Natural killer cell (primary cell): ENCODE measurements around the gene ATP5F1D. TPM values are rescaled to one million over a fixed set of nuclear protein-coding genes. Genes with fewer than 3 reads are reported as not detected.

Experiments
- ATAC-seq, 3 donors: fragments of 150-1000 bp in 2 of 3; fragments of 200-7000 bp in 1 of 3; cut with Tn5 transposase; 1 replicate in 1 of 3; 2 replicates in 2 of 3; pipeline ENCODE4 v1.10.0; 2021; ENCODE audit warnings: mild to moderate bottlenecking in 2 of 3, moderate library complexity in 2 of 3
- DNase-seq, 2 donors: peaks; one replicate each; pipeline versions ENCODE4 v3.0.0 to v3.0.0-alpha.2; 2013 to 2021; ENCODE audit warnings: mixed read lengths in 1 of 2
- H3K27ac ChIP-seq: one replicate; pipeline ENCODE4 v1.5.1; 2013; ENCODE audit warnings: mild to moderate bottlenecking, low read length
- H3K27me3 ChIP-seq: one replicate; pipeline ENCODE4 v1.6.1; 2013; ENCODE audit warnings: low read length; ENCODE audit not compliant: control insufficient read depth, insufficient read depth
- H3K36me3 ChIP-seq: one replicate; pipeline ENCODE4 v1.6.1; 2013; ENCODE audit warnings: low read length; ENCODE audit not compliant: control insufficient read depth, insufficient read depth
- H3K4me1 ChIP-seq: one replicate; pipeline ENCODE4 v1.6.1; 2013; ENCODE audit warnings: low read length; ENCODE audit not compliant: control insufficient read depth, insufficient read depth
- H3K4me3 ChIP-seq: one replicate; pipeline ENCODE4 v1.5.1; 2013; ENCODE audit warnings: low read length
- H3K9me3 ChIP-seq: one replicate; pipeline ENCODE4 v1.6.1; 2013; ENCODE audit warnings: low read length; ENCODE audit not compliant: control insufficient read depth, insufficient read depth
- H3K27ac Mint-ChIP-seq, 2 donors: one replicate each; pipeline ENCODE4 v1.8.0; 2022; ENCODE audit warnings: mild to moderate bottlenecking in 2 of 2, mixed read lengths in 2 of 2, moderate library complexity in 1 of 2
- H3K27me3 Mint-ChIP-seq, 2 donors: one replicate each; pipeline ENCODE4 v1.8.0; 2022; ENCODE audit warnings: low read depth in 2 of 2, mixed read lengths in 2 of 2
- H3K36me3 Mint-ChIP-seq: one replicate; pipeline ENCODE4 v1.8.0; 2022; ENCODE audit warnings: mixed read lengths
- H3K4me1 Mint-ChIP-seq, 2 donors: one replicate each; pipeline ENCODE4 v1.8.0; 2022; ENCODE audit warnings: mixed read lengths in 2 of 2
- H3K4me3 Mint-ChIP-seq: one replicate; pipeline ENCODE4 v1.8.0; 2022; ENCODE audit warnings: mild to moderate bottlenecking, moderate library complexity, mixed read lengths
- H3K9me3 Mint-ChIP-seq, 2 donors: one replicate each; pipeline ENCODE4 v1.8.0; 2022; ENCODE audit warnings: mixed read lengths in 2 of 2
- WGBS: methylation state at CpG from one replicate; pipeline ENCODE4 v1.1.7; 2013; ENCODE audit warnings: missing lambda C conversion rate; ENCODE audit not compliant: insufficient coverage; 5-methylcytosine and 5-hydroxymethylcytosine counted together
- intact Hi-C: fragments of 100-400 bp; cut with micrococcal nuclease; formaldehyde crosslinking; loops from one replicate; pipeline ENCODE4 v1.14.2; 2022
- total RNA-seq, 4 donors: library from RNA; stranded (reverse); fragments of 120-200 nt in 1 of 4; gene quantifications; one replicate each; pipeline versions ENCODE4 v1.2.3 to v1.2.4, GENCODE V29; 2013 to 2022
- TF ChIP-seq, protein P1 (sequence below): fragments of 200-600 bp; IDR thresholded peaks from one replicate; pipeline ENCODE4 v1.8.0; 2022; ENCODE audit warnings: antibody characterized with exemption

Gene ATP5F1D
- total RNA-seq, 3 donors from 2014 or later (not counting 1 experiment from before 2014, with no cell fraction given): 88.6 to 119 (median 104) TPM

DNA sequence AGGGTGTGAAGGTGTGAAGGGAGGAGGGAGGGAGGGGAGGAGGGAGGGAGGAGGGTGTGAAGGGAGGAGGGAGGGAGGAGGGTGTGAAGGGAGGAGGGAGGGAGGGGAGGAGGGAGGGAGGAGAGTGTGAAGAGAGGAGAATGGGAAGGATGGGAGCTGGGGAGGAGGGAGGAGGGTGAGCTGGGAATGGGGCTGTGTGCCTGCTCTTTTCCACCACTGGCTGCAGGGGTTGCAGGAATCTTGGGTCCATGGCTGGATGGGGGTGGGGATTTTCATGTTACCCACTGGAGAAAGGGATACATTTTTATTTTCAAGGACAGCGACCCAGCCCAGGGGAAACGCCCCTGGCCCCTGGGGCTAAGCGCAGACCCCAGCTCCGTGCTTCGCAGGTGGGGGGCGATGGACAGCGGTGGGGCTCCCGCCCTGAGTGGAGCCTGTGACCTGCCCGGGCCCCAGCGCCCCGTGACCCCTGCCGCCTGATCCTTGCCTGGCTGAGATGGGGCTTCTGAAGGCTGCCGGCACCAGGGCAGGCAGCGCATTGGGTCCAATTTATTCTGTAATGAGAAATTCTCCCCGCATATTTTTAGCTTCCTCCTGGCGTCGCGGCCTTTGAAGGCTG is 41.1 kb downstream of the ATP5F1D start:
- peaks cover 6% of the 10 kb centered on the region for H3K36me3 ChIP-seq
- ATAC-seq (no peak), DNase-seq (no peak)
- Mint-ChIP-seq H3K4me1 (peaks cover 8 to 26% of the 10 kb centered on the region in 2 donors), H3K9me3 (no peaks in the 10 kb centered on the region), H3K27me3 (peaks cover 12 to 22% of the 10 kb centered on the region in 2 donors), H3K27ac (no peak overlapping the region), H3K36me3 (no peaks in the 10 kb centered on the region), H3K4me3 (no peak overlapping the region)
- H3K4me3 ChIP-seq: no peak overlapping the region
- WGBS: 85% methylated on average over 18 of the region's 18 CpGs
- H3K27me3 ChIP-seq: peaks cover 16% of the 10 kb centered on the region
- no peak overlapping the region for H3K27ac ChIP-seq
- H3K4me1 ChIP-seq: peaks cover 12% of the 10 kb centered on the region
- TF ChIP-seq, protein P1, sequence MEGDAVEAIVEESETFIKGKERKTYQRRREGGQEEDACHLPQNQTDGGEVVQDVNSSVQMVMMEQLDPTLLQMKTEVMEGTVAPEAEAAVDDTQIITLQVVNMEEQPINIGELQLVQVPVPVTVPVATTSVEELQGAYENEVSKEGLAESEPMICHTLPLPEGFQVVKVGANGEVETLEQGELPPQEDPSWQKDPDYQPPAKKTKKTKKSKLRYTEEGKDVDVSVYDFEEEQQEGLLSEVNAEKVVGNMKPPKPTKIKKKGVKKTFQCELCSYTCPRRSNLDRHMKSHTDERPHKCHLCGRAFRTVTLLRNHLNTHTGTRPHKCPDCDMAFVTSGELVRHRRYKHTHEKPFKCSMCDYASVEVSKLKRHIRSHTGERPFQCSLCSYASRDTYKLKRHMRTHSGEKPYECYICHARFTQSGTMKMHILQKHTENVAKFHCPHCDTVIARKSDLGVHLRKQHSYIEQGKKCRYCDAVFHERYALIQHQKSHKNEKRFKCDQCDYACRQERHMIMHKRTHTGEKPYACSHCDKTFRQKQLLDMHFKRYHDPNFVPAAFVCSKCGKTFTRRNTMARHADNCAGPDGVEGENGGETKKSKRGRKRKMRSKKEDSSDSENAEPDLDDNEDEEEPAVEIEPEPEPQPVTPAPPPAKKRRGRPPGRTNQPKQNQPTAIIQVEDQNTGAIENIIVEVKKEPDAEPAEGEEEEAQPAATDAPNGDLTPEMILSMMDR: no peak
- no peaks in the 10 kb centered on the region for H3K9me3 ChIP-seq
- intact Hi-C loops: no loop called here

DNA sequence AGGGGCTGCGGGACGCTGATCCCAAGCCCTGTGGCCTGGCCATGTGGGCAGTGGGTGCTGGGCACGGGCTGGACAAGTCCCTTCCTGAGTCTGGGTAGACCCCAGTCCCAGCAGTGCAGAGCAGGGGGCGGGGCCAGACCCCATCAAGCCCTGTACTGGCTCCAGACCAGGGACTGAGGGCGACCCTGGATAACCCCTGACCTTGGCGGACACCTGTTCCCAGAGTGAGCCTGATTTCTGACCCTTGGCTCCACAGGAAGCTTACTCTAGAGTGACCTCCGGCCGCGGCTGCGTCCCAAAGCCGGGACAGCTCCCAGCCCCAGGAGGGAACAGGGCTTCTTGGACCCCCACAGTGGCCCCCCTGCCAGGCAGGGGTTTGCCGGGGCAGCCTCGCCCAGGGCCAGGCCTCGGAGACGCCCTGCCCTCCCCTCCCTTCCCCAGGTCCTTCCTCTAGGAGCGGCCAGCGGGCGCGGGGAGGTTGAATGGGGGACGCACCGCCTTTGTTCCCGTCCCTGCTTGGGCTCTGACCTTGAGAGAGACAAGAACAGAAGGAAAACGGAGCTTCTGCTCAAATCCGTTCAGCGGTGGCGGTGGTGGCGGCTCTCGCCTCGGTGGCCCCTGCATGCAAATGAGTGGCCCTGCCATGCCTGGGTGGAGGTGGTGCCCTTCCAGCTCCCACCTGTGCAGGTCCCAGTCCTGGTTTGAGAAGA is 41.8 kb downstream of the ATP5F1D start:
- peaks cover 20% of the 10 kb centered on the region for H3K27me3 ChIP-seq
- ATAC-seq (no peak), DNase-seq (no peak)
- no peaks in the 10 kb centered on the region for H3K36me3 Mint-ChIP-seq
- intact Hi-C loops: no loop called here
- no peak overlapping the region for H3K27ac Mint-ChIP-seq
- WGBS: 86% methylated on average over 28 of the region's 29 CpGs
- peaks cover 8 to 26% of the 10 kb centered on the region in 2 donors for H3K4me1 Mint-ChIP-seq
- H3K27ac ChIP-seq: no peak overlapping the region
- no peaks in the 10 kb centered on the region for H3K9me3 Mint-ChIP-seq
- H3K27me3 Mint-ChIP-seq: peaks cover 12 to 22% of the 10 kb centered on the region in 2 donors
- peaks cover 6% of the 10 kb centered on the region for H3K36me3 ChIP-seq
- no peak overlapping the region for H3K4me3 ChIP-seq
- no peaks in the 10 kb centered on the region for H3K9me3 ChIP-seq
- H3K4me3 Mint-ChIP-seq: no peak overlapping the region
- TF ChIP-seq, protein P1: no peak
- peaks cover 17% of the 10 kb centered on the region for H3K4me1 ChIP-seq

DNA sequence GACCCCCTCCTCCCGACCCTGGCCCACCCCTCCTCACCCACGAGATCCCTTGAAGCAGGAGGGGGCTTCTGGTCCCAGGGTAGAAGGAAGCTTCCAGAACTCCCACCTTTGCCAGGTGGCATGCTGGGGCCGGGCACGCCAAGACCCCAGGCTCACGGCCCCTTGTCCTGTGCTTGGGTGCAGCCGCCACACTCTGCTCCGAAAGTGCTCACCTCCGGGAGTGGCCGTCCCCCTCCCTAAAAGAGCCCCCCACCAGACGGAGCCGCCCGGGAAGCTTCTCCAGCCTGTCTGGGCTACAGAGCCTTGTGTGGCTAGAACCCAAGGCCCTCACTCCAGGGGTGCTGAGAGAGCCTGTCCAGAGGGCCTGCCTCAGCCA is 42.4 kb downstream of the ATP5F1D start:
- no peaks in the 10 kb centered on the region for H3K9me3 ChIP-seq
- peaks cover 22% of the 10 kb centered on the region for H3K27me3 ChIP-seq
- DNase-seq: no peak

More for the DNA sequence above, 42.4 kb downstream of the ATP5F1D start:
- TF ChIP-seq, protein P1: no peak
- peaks cover 8 to 26% of the 10 kb centered on the region in 2 donors for H3K4me1 Mint-ChIP-seq
- no peaks in the 10 kb centered on the region for H3K9me3 Mint-ChIP-seq
- no peak for ATAC-seq
- intact Hi-C loops: no loop called here
- H3K36me3 Mint-ChIP-seq: no peaks in the 10 kb centered on the region
- peaks cover 17% of the 10 kb centered on the region for H3K4me1 ChIP-seq
- H3K27ac Mint-ChIP-seq: no peak overlapping the region
- no peak overlapping the region for H3K4me3 ChIP-seq
- WGBS: 88% methylated on average over 12 of the region's 12 CpGs
- H3K27me3 Mint-ChIP-seq: peaks cover 12 to 22% of the 10 kb centered on the region in 2 donors
- no peak overlapping the region for H3K27ac ChIP-seq
- peaks cover 4% of the 10 kb centered on the region for H3K36me3 ChIP-seq
- no peak overlapping the region for H3K4me3 Mint-ChIP-seq
